Trophoblast cell (in vitro differentiated cells and primary cell): ENCODE data around the gene SMG7.

Experiments used
- DNase-seq, 2 donors: peaks; one replicate each; pipeline ENCODE4 v3.0.0-alpha.2; 2016
- H2AFZ ChIP-seq: 2 replicates; pipeline ENCODE4 v1.6.1; 2013; ENCODE audit warnings: low read length, moderate library complexity, mild to moderate bottlenecking; ENCODE audit not compliant: insufficient read depth, poor library complexity
- H2AK5ac ChIP-seq: 2 replicates; pipeline ENCODE4 v1.6.1; 2013; ENCODE audit warnings: mild to moderate bottlenecking, low read length
- H2BK120ac ChIP-seq: 2 replicates; pipeline ENCODE4 v1.6.1; 2013; ENCODE audit warnings: low read length, mild to moderate bottlenecking, moderate library complexity; ENCODE audit not compliant: insufficient read depth, poor library complexity
- H2BK12ac ChIP-seq: 2 replicates; pipeline ENCODE4 v1.6.1; 2013; ENCODE audit warnings: mild to moderate bottlenecking, low read length, moderate library complexity
- H2BK5ac ChIP-seq: 2 replicates; pipeline ENCODE4 v1.6.1; 2013; ENCODE audit warnings: low read length, low read depth, moderate library complexity, mild to moderate bottlenecking; ENCODE audit not compliant: poor library complexity
- H3K14ac ChIP-seq: 2 replicates; pipeline ENCODE4 v1.6.1; 2013; ENCODE audit warnings: mild to moderate bottlenecking, low read length
- H3K18ac ChIP-seq: 2 replicates; pipeline ENCODE4 v1.6.1; 2013; ENCODE audit warnings: mild to moderate bottlenecking, low read length
- H3K23ac ChIP-seq: 2 replicates; pipeline ENCODE4 v1.6.1; 2013; ENCODE audit warnings: low read length
- H3K27ac ChIP-seq: 2 replicates; pipeline ENCODE4 v1.5.1; 2013; ENCODE audit warnings: low read depth, mild to moderate bottlenecking, inconsistent platforms, low read length, moderate library complexity
- H3K27me3 ChIP-seq: 2 replicates; pipeline ENCODE4 v1.6.1; 2013; ENCODE audit warnings: inconsistent platforms, mild to moderate bottlenecking, low read length, moderate library complexity; ENCODE audit not compliant: insufficient read depth
- H3K36me3 ChIP-seq, 2 experiments: 1 replicate in 1 of 2; 2 replicates in 1 of 2; pipeline ENCODE4 v1.6.1; 2013; ENCODE audit warnings: low read length in 2 of 2, mild to moderate bottlenecking in 2 of 2, moderate library complexity in 1 of 2; ENCODE audit not compliant: insufficient read depth in 2 of 2, control insufficient read depth in 1 of 2
- H3K4ac ChIP-seq: 2 replicates; pipeline ENCODE4 v1.6.1; 2013; ENCODE audit warnings: low read depth, mild to moderate bottlenecking, low read length, moderate library complexity
- H3K4me1 ChIP-seq, 2 experiments: 1 replicate in 1 of 2; 2 replicates in 1 of 2; pipeline ENCODE4 v1.6.1; 2013; ENCODE audit warnings: low read length in 2 of 2, mild to moderate bottlenecking in 2 of 2, moderate library complexity in 1 of 2; ENCODE audit not compliant: insufficient read depth in 2 of 2, control insufficient read depth in 1 of 2
- H3K4me2 ChIP-seq: 2 replicates; pipeline ENCODE4 v1.6.1; 2013; ENCODE audit warnings: inconsistent platforms, mild to moderate bottlenecking, low read length, moderate library complexity
- H3K4me3 ChIP-seq: 2 replicates; pipeline ENCODE4 v1.5.1; 2013; ENCODE audit warnings: mild to moderate bottlenecking, low read depth, low read length, inconsistent platforms
- H3K79me1 ChIP-seq: one replicate; pipeline ENCODE4 v1.6.1; 2013; ENCODE audit warnings: low read length
- H3K79me2 ChIP-seq: 2 replicates; pipeline ENCODE4 v1.6.1; 2013; ENCODE audit warnings: low read length, mild to moderate bottlenecking; ENCODE audit not compliant: control insufficient read depth, insufficient read depth, poor library complexity
- H3K9ac ChIP-seq: 2 replicates; pipeline ENCODE4 v1.6.1; 2013; ENCODE audit warnings: mild to moderate bottlenecking, low read length
- H3K9me3 ChIP-seq: 2 replicates; pipeline ENCODE4 v1.6.1; 2013; ENCODE audit warnings: low read depth, mild to moderate bottlenecking, control low read depth, inconsistent platforms, low read length; ENCODE audit not compliant: insufficient read depth
- H4K12ac ChIP-seq: 2 replicates; pipeline ENCODE4 v1.6.1; 2013; ENCODE audit warnings: low read depth, mild to moderate bottlenecking, low read length, moderate library complexity
- H4K8ac ChIP-seq: 2 replicates; pipeline ENCODE4 v1.6.1; 2013; ENCODE audit warnings: low read depth, mild to moderate bottlenecking, low read length, moderate library complexity
- H4K91ac ChIP-seq: one replicate; pipeline ENCODE4 v1.6.1; 2013; ENCODE audit warnings: low read depth, mild to moderate bottlenecking, low read length, moderate library complexity
- WGBS: extraction: QIAGEN DNeasy Blood & Tissue Kit; methylation state at CpG from one replicate; pipeline ENCODE4 v1.1.7; 2013; ENCODE audit warnings: missing lambda C conversion rate; ENCODE audit not compliant: insufficient read length, insufficient coverage; ENCODE audit errors: extremely low coverage; 5-methylcytosine and 5-hydroxymethylcytosine counted together

The SMG7 gene

GRCh38 chr1:183572721-183573120, 100.4 kb downstream of the SMG7 start:
- no peaks in the 10 kb centered on the region for H3K27me3 ChIP-seq
- H2BK120ac ChIP-seq = no peak overlapping the region
- no peaks in the 10 kb centered on the region for H3K79me2 ChIP-seq
- H4K8ac ChIP-seq = no peak overlapping the region
- no peak overlapping the region for H3K23ac ChIP-seq
- H3K18ac ChIP-seq = no peak overlapping the region
- H3K4me1 ChIP-seq = peaks cover 6 to 18% of the 10 kb centered on the region in 2 experiments
- no peak overlapping the region for H4K12ac ChIP-seq
- H3K4ac ChIP-seq = no peak overlapping the region
- no peaks in the 10 kb centered on the region for H3K36me3 ChIP-seq
- H4K91ac ChIP-seq = no peak overlapping the region
- no peaks in the 10 kb centered on the region for H3K9me3 ChIP-seq
- peaks cover 12% of the 10 kb centered on the region for H3K79me1 ChIP-seq
- H2AK5ac ChIP-seq = no peak overlapping the region
- no peak overlapping the region for H2BK12ac ChIP-seq
- H3K4me2 ChIP-seq = no peak overlapping the region
- H3K27ac ChIP-seq = no peak overlapping the region
- no peak overlapping the region for H3K14ac ChIP-seq
- no peak overlapping the region for H2AFZ ChIP-seq
- H3K9ac ChIP-seq = no peak overlapping the region
- no peak overlapping the region for H3K4me3 ChIP-seq
- no peak for DNase-seq
- H2BK5ac ChIP-seq = no peak overlapping the region
- no CpG with 5 or more reads among the region's 1 CpG for WGBS

- H3K14ac ChIP-seq = no peak overlapping the region
- H3K79me2 ChIP-seq = no peaks in the 10 kb centered on the region
- no peak overlapping the region for H2BK12ac ChIP-seq
- H3K23ac ChIP-seq = no peak overlapping the region
- no peak overlapping the region for H3K4me3 ChIP-seq
- no peak overlapping the region for H3K18ac ChIP-seq
- H4K8ac ChIP-seq = no peak overlapping the region
- H2AK5ac ChIP-seq = no peak overlapping the region
- H2BK5ac ChIP-seq = no peak overlapping the region
- H2BK120ac ChIP-seq = no peak overlapping the region
- H3K4ac ChIP-seq = no peak overlapping the region
- no peak overlapping the region for H3K27ac ChIP-seq
- H4K91ac ChIP-seq = no peak overlapping the region
- WGBS = no CpG with 5 or more reads among the region's 5 CpGs
- H4K12ac ChIP-seq = no peak overlapping the region
- DNase-seq = no peak
- H3K4me1 ChIP-seq = no peaks in the 10 kb centered on the region
- H3K9ac ChIP-seq = no peak overlapping the region
- H3K9me3 ChIP-seq = no peaks in the 10 kb centered on the region
- H3K4me2 ChIP-seq = no peak overlapping the region
- H2AFZ ChIP-seq = no peak overlapping the region
- H3K27me3 ChIP-seq = no peaks in the 10 kb centered on the region
- H3K36me3 ChIP-seq = no peaks in the 10 kb centered on the region
- peaks cover under 1% of the 10 kb centered on the region for H3K79me1 ChIP-seq
Measured at GRCh38 chr1:183575606-183576005, 103.3 kb downstream of the SMG7 start.

- Histone ChIP-seq H3K4me1 (no peaks in the 10 kb centered on the region), H3K4me2 (no peak overlapping the region), H3K79me2 (no peaks in the 10 kb centered on the region), H3K79me1 (no peaks in the 10 kb centered on the region), H3K4me3 (no peak overlapping the region), H3K4ac (no peak overlapping the region), H2BK120ac (no peak overlapping the region), H3K14ac (no peak overlapping the region), H3K18ac (no peak overlapping the region), H3K23ac (no peak overlapping the region), H2BK5ac (no peak overlapping the region), H4K12ac (no peak overlapping the region), H4K91ac (no peak overlapping the region), H3K36me3 (no peaks in the 10 kb centered on the region), H2AK5ac (no peak overlapping the region), H2BK12ac (no peak overlapping the region), H3K9ac (no peak overlapping the region), H3K27ac (no peak overlapping the region), H3K9me3 (no peaks in the 10 kb centered on the region), H4K8ac (no peak overlapping the region), H2AFZ (no peak overlapping the region), H3K27me3 (no peaks in the 10 kb centered on the region)
- no peak for DNase-seq
- no CpG with 5 or more reads among the region's 8 CpGs for WGBS
Measured at GRCh38 chr1:183576537-183576936, 104.2 kb downstream of the SMG7 start.

- no peak overlapping the region for H3K4me2 ChIP-seq
- H3K14ac ChIP-seq = no peak overlapping the region
- H3K9ac ChIP-seq = no peak overlapping the region
- H2BK12ac ChIP-seq = no peak overlapping the region
- no peaks in the 10 kb centered on the region for H3K4me1 ChIP-seq
- H2BK5ac ChIP-seq = no peak overlapping the region
- H3K4me3 ChIP-seq = no peak overlapping the region
- no peak overlapping the region for H3K4ac ChIP-seq
- no peak for DNase-seq
- no peaks in the 10 kb centered on the region for H3K79me2 ChIP-seq
- no peaks in the 10 kb centered on the region for H3K27me3 ChIP-seq
- H2BK120ac ChIP-seq = no peak overlapping the region
- H2AFZ ChIP-seq = no peak overlapping the region
- no peaks in the 10 kb centered on the region for H3K9me3 ChIP-seq
- H3K27ac ChIP-seq = no peak overlapping the region
- no peak overlapping the region for H4K91ac ChIP-seq
- H3K79me1 ChIP-seq = no peaks in the 10 kb centered on the region
- no peak overlapping the region for H4K12ac ChIP-seq
- no peak overlapping the region for H2AK5ac ChIP-seq
- no peaks in the 10 kb centered on the region for H3K36me3 ChIP-seq
- no peak overlapping the region for H4K8ac ChIP-seq
- H3K18ac ChIP-seq = no peak overlapping the region
- H3K23ac ChIP-seq = no peak overlapping the region
- no CpG with 5 or more reads among the region's 7 CpGs for WGBS
Measured at GRCh38 chr1:183577897-183578465, 105.7 kb downstream of the SMG7 start.
